NCI-H1105 (cell line): ENCODE measurements around the gene CREBBP.

Experiments used
- DNase-seq: peaks from one replicate; lab custom pipeline; 2025; lab: John Stamatoyannopoulos, UW

Gene CREBBP

DNA sequence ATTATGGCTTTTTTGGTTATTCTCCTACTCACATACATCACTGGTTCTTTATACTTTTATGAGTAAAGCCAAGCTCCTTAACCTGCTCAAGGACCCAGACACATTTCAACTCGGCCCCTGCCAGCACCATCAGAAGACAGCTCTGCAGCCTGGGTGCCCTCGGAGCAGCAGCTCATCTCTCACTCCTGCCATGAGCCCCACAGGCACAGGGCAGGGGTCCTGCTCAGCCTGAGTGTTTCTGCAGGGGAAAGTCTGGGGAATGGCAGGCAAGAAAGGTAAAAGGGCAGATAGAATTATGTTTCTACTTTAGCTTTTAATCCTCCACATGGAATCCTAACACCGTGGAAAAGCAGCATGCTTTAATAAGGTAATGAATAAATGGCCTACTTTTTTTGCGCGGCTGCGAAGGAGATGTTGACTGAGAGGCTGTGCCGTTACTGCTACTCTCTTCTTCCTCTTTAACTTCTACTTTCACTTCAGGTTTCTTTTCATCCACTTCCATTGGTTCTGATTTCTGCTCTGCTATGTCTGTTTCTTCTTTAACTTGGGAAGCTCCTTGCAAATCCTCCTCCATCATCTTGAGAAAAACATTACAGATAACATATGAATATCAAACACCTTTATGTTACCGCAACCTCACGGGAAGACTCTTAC is 113.1 kb downstream of the CREBBP start:
- no peak for DNase-seq

DNA sequence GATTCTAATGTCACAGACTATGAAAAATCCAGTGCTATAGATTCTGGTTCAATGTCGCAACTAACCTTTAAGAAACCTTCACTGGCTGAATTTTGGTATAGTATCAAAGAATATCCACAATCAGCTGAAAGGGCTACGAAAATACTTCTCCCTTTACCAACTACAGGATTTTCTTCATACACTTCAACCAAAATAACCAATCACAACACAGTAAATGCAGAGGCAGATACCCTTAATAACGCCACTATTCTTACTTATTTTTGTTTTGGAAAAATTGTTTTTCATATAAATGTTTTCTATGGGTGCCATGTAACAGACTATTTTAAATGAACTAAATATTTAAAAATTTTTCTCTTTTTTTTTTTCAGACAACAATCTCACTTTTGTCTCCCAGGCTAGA is 114.3 kb downstream of the CREBBP start:
- no peak for DNase-seq

DNA sequence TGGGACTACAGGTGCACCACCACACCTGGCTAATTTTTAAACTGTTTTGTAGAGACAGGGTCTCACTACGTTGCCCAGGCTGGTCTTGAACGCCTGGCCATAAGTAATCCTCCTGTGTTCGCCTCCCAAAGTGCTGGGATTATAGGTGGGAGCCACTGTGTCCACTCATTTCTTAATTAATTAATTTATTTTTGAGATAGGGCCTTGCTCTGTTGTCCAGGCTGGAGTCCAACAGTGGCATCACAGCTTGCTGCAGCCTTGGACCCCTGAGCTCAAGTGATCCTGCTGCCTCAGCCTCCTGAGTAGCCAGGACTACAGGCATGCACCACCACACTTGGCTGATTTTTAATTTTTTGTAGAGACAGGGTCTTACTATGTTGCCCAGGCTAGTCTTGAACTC is 116.1 kb downstream of the CREBBP start:
- DNase-seq, result no peak

DNA sequence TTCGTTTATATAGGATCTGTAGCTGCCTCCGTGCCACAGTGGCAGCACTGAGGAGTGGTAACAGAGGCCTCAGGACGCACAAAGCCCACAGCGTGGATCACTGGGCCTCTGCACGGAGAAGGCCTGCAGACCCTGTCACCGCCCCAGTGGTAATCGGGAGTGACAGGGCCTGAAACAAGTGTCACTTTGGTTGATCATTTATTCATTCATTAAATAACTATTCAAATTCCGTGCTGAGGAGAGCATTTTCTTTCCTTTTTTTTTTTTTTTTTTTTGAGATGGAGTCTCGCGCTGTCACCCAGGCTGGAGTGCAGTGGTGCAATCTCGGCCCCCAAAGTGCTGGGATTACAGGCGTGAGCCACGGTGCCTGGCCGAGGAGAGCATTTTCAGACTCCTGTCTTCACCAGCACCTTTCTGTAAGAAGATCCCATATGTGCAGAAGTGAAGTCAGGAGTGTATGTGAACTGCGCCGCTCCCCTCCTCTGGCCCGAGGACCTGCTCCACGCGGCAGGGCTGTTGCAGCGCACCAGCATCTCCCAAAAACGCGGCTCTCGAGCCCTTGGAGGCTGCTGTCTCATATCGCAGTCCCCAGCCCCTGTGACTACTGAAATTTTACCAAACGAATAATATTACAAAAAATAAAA is 118.3 kb downstream of the CREBBP start:
- no peak for DNase-seq

DNA sequence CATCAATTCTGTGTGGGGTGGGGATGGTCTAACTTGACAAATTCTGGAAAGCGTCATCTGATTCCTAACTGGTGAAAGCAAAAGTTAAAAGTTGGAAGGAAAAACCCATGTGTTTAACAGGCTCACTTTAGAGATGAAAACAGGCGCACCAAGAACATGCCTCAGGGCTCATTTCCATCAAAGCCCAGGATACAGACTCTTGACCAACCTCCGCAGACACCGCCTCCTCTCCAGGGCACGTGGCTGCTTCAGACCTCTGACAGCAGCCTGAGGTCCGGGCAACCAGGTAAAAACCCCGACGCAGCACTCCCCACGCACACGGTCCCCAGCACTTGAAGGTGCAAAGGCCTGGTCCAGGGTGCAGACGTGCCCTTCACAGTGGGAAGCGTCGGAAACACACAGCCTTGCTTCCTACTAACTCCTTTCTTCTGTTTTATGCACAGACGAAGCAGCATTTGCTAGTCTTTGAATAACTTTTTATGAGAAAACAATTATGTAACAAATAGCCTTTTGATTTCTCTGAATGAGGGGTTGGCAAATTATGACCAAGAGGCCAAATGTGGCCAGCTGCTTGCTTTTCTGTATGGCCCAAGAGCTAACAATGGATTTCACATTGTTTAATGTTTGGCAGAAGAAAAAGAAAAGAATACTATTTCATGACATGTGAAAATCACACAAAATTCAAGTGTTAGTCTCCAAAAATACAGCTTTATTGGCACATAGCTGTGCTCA is 119.0 kb downstream of the CREBBP start:
- no peak for DNase-seq

DNA sequence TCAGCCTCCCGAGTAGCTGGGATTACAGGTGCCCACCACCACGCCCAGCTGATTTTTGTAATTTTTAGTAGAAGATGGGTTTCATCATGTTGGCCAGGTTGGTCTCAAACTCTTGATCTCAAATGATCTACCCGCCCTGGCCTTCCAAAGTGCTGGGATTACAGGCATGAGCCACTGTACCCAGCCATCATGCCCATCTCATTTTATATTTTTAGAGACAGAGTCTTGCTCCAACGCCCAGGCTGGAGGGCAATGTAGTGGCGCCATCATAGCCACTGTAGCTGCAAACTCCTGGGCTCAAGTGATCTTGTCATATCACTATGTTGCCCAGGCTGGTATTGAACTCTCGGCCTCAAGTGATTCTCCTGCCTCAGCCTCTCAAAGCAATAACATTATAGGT is 120.0 kb downstream of the CREBBP start:
- no peak for DNase-seq

DNA sequence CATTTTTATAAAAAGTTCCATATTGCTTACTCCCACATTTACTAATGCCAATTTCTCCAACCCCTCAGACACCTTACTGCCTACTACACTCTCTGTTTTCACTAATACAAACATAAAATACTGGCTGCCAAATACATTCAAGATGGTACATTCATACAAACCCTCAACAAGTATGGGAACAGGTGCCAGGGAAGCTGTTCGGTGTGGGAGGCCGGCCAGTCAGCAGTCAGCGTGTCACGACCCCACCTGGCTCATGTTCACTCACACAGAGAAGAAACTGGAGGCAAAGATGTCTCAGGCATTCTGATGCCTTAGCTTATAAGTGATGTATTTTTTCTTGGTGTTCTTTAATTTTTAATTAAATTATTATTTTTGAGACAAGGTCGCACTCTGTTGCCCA is 120.8 kb downstream of the CREBBP start:
- no peak for DNase-seq

DNA sequence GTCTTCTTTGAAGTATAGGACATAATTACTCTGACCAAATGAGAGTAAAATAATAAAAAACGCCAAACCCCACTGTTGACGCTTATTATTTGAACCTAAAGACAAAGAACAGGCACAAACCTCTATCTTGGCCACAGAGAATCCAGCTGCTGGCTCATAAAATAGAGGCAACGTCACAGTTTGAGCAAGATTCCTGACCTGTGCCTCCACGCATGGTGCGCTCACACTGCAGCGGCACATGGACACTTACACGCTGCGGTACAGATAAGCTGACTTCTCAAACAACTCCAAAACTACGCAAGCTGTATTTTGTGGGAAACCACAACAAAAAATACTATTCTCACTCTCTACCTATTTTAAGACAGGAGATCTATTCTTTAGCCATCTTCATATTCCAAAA is 124.4 kb downstream of the CREBBP start:
- DNase-seq, result no peak

DNA sequence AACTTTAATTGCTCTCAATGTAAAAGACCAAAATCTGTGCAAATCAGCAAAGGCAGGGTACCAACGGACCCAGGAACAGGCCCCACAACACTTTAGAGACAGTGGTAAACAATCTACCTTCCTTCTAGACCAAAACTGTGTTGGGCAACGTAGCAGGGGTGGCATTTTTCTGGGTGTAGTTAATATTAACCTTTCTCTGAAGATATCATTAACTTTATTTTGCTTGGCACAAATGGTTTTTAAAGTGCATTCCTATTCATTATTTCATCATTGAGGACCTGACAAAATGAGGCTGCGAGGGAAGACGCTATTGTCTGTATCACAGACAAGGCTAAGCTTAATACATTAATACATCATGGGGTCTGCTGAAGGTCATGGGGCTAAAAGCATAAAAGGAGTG is 125.3 kb downstream of the CREBBP start:
- no peak for DNase-seq

DNA sequence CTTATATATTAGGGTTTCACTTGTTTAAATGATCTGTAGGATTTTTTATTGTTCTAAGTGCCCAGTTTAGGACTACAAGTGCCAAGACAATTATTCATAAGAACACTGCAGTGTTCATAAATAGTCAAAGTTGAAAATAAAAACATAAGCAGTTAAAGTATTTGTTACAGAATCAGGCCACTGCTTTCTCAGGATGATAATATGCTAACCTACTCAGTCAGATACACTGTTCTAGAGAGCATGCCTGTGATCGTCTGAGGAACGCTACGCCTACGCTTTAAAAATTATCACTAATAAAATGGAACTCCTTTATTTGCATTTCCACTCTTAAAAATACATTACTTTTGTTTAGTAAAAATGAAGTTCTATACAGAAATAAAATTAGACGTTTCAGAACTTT is 125.7 kb downstream of the CREBBP start:
- DNase-seq, result no peak

DNA sequence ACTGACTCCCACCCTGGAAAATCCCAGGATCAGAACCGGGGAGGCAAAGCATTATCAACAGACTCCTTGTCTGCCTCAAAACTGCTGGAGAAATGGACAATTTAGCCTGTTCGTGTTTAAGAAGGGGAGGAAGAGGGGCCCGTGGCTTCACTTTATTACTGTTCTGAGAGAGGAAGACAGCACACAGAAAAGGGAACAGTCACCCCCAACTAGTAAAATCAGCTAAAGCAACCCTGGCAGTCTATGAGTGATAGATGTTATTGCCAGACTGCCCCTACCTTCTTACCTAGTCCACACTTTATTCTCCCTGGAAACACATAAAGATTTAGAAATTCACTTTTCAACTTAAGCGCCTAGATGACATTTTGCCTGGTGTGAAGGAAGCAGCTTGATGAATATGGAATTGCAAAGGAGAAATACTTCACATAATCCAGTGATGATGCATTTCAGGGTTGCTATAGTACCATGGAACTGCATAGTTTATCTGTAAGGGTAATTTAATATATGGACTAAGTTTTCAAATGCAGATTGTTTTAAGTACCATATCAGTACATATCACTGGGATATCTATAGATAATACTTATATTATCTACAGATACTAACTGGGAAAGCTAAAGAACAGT is 126.3 kb downstream of the CREBBP start:
- DNase-seq, result no peak

DNA sequence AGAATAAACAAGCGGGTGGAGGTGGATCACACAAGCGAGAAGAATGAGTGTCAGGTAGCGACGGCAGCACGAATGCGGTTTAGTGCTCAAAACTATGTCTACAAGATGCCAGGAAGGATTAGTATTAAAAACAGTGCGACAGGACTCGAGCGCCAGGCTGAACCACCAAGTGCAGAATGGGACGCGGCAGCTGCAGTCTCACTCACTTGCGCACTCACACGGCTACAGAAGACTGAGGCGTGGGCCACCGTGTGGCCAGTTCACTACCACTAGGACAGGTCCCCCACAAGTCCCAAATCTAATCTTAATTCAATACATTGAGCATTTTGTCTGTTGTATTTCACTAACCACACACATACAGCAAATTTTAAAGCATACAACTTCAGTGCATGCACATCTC is 127.5 kb downstream of the CREBBP start:
- no peak for DNase-seq

DNA sequence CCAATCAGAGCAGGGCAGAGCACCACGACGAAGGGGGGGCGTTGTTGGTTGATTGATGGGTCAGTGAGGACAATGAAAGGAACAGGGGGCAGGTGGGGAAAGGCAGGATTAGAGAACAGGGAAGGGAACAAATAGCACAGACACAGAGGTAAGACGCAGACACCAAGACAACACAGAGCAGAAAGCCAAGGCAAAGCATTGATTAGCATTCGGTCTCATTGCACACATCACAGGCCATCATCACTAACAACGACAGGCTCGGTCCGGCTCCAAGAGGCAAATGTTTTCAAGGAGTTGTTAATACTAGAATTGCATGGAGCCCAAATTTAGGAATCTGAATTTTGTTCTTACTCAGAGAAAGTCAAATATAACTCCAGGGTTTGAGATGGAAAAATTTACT is 128.6 kb downstream of the CREBBP start:
- DNase-seq, result no peak

DNA sequence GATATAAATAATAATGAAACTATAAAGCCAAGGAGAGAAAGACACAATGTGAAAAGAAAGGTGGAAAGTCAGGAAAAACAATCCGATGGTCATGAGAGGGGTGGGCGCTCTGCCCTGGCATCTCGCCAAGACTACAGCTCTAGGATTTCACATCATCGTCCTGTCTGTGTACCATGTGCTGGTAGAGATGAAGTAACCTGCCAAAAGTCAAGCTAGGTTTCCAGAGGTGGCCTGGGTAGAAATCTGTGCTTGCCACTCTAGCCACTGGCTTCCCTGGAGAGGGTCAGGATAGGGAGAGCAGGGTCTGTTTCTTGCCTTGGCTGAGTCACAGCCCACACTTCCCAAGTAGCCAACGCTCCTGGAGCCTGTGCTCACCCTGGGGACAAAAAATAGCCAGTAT is 132.2 kb downstream of the CREBBP start:
- DNase-seq, result no peak

DNA sequence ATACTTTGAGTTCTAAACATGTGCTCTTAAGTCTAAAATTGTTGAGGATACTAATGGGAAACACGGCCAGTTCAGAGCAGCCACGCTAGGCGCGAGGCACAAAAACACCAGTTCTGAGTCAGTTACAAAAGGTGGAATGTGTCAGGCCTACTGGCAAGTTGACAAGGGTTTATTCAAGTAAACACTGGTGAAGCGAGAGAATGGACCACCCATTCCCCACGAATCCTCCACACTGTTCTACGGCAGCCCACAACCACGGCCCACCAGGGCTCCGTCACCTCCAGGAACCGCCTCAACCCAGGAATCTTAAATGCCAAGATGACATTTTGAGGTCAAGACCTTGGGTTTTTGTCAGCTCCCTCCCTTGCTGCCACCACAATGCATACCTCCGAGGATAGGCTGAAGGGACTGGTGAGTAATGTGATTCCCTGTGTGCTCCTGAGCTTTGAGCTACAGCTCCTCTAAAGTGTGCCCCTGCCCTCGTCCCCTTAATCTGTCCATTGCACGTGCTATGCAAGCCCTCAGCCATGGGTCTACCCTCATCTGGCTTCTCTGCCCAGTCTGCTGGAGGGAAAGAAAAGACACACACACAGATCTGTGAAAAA is 134.7 kb downstream of the CREBBP start:
- no peak for DNase-seq

DNA sequence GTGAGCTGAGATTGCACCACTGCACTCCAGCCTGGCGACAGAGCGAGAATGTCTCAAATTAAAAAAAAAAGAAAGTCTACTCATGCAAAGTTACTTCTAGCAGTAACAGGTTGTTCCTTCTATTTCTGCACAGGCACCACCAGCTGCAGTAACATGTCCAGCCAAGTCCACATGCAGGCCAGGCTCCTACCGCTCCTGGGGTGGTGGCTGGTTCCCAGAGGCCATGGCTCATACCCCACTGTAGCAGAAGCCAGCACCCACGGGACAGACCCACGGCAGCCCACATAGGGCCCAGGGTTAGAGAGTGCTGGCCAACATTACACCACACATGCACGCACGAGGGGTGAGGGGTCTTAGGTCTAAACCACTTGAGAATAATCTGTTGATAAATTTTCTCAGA is 136.5 kb downstream of the CREBBP start:
- DNase-seq, result no peak

DNA sequence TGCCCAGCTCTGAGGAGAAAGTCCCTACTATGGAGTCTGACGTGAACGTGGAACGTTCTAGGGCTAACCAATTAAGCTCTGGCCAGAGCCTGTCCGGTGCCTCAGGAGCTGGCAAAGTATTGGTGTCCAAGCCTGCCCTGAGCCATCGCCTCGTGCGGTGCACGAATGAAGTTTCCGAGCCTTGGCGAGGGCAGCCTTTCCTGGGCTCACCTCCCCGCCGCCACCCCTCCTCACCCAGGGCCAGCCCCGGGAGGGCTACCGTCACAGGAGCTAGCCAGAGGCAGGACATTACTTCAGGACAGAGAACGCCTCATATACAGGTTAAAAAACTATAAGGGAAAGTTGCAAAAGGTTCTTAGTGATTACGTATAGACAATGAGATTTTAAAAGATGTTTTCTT is 139.6 kb downstream of the CREBBP start:
- no peak for DNase-seq

DNA sequence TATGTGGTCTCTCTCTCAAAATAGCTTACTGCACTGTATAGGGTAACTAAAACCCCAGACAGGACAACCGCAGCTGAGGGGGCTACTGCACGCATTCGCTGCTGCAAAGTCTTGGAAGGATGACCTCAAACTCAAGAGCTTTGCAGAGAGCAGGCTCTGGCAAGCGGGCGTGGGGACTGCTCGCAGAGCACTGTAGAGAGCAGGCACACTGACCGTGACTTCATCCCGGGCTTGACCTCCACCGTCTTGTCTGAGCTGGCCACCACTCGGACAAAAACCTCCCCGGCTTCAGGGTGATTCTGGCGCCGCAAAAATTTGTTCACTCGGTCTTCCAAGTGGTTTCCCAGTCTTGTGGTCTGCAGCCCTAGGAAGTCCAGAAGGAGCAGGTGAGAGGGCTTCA is 140.3 kb downstream of the CREBBP start:
- no peak for DNase-seq

DNA sequence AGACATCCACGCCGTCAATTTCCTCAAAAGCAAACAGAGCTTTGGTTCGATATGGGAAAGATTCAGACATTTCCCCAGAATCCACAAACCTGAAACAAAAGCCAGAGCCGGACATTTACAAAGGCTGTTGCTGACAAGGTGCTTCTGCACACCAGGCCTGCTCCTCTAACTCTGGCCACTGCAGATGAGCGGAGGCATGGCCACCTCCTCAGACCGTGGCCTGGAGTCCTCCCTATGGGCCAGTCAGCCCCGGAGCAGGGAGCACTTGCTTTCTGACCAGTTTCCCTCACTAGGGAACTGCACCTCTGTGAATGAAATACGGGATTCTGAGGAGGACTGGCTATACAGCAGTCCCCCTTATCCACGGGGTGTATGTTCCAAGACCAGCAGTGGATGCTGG is 140.9 kb downstream of the CREBBP start:
- DNase-seq, result no peak

DNA sequence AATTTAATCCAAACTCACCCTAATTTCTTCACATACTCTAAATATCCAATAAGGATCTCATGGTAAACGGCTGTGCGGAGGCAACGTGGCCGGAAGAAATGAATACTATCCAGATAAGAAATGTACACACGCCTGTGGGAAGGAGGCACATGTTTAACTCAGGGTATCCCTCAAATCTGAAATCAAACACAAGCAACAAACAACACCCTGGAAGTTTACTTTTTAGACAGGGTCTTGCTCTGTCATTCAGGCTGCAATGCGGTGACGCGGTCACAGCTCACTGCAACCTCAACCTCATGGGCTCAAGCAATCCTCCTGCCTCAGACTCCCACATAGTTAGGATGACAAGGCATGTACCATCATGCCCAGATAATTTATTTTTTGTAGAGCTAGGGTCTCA is 142.0 kb downstream of the CREBBP start:
- DNase-seq, result no peak

DNA sequence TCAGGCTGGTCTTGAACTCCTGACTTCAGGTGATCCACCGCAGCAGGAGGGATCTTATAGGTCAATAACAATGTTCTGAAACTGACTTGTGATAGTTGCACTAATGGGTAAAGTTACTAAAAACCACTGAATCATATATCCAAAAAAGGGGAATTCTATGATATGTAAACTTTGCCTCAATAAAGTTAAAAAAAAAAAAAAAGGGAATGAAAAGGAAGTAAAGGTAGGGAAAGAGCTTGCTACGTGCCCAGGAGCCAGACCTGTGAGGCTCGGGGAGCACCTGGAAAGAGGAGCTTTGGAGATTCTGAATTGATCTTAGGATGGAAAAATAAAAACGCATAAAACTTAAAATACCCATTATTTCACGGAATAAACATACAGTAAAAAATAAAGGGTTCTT is 142.4 kb downstream of the CREBBP start:
- no peak for DNase-seq

DNA sequence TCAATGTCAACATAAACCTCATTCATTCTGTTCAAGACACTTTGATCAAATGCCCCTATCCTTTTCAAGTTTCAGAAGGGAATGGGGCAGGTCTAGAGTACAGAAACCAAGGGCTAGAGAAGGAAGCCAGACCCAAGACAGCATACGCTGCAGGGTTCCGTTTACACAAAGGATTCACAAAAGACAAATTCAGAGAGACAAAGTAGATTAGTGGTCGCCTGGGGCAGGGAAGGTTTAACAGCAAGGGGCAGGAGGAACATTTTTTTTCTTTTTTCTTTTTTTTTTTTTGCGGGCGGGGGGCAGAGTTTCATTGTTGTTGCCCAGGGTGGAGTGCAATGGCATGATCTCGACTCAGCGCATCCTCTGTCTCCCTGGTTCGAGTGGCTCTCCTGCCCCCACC is 143.3 kb downstream of the CREBBP start:
- DNase-seq, result no peak

DNA sequence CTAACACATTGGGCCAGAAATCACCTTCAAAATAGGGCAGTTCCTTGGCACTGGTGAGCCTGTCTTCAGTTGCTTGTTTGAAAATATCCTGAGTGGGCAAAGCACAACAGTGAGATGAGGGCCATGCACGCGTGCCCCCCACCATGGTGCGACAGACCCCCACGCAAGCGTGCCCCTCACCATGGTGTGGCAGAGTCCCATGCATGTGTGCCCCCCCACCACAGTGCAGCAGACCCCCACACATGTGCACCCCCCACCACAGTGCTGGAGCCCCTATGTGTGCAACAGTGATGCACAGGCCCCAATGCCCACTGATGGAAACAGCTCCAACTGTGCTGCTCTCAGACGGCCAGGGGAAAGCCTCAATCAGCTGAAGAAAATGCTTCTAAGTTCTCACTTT is 144.4 kb downstream of the CREBBP start:
- no peak for DNase-seq
